Fibroblast of mammary gland (primary cell): ENCODE results near the gene PTPN5.

Experiments
- DNase-seq: peaks from one replicate; pipeline ENCODE4 v3.0.0-alpha.2; 2010; ENCODE audit warnings: low read depth
- H3K4me3 ChIP-seq: 2 replicates; pipeline ENCODE4 v1.5.1; 2011; ENCODE audit warnings: low read depth, mild to moderate bottlenecking, low read length, moderate library complexity; ENCODE audit not compliant: control insufficient read depth
- TF ChIP-seq, protein P1 (sequence below): conservative IDR thresholded peaks from 2 replicates; pipeline ENCODE4 v1.5.1; 2011; ENCODE audit warnings: low read depth, low read length, inconsistent platforms; ENCODE audit not compliant: control insufficient read depth, insufficient read depth

Gene PTPN5

GRCh38 chr11:18731949-18732821 lies 59.4 kb downstream of the PTPN5 start:
- H3K4me3 ChIP-seq = no peak overlapping the region
- DNase-seq = peak; percentile 47
- TF ChIP-seq, protein P1, sequence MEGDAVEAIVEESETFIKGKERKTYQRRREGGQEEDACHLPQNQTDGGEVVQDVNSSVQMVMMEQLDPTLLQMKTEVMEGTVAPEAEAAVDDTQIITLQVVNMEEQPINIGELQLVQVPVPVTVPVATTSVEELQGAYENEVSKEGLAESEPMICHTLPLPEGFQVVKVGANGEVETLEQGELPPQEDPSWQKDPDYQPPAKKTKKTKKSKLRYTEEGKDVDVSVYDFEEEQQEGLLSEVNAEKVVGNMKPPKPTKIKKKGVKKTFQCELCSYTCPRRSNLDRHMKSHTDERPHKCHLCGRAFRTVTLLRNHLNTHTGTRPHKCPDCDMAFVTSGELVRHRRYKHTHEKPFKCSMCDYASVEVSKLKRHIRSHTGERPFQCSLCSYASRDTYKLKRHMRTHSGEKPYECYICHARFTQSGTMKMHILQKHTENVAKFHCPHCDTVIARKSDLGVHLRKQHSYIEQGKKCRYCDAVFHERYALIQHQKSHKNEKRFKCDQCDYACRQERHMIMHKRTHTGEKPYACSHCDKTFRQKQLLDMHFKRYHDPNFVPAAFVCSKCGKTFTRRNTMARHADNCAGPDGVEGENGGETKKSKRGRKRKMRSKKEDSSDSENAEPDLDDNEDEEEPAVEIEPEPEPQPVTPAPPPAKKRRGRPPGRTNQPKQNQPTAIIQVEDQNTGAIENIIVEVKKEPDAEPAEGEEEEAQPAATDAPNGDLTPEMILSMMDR = peak; percentile 98

DNA sequence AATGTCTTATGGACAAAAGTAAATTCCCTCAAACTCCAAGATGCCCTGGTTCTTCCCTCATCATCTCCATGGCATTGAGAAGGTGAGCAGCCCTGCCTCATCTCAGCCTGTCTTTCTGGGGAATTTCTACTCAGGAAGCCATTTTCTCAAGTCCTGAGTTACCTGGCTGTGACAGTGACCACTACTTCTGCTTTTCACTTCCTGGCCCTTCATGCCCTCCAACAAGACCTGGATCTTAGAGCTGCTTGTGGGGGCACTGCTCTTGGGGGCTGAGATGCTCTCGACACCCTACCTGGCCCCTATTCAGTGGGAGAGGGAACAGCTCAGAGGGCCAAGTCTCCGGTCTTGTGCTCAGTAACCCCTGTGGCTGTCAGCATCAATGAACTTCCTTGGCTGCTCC lies 60.2 kb downstream of the PTPN5 start:
- TF ChIP-seq, protein P1 = no peak
- H3K4me3 ChIP-seq = no peak overlapping the region
- no peak for DNase-seq

GRCh38 chr11:18730020-18730419 lies 61.6 kb downstream of the PTPN5 start:
- H3K4me3 ChIP-seq = no peak overlapping the region
- TF ChIP-seq, protein P1 = no peak
- DNase-seq = no peak

GRCh38 chr11:18729426-18729825 lies 62.2 kb downstream of the PTPN5 start:
- H3K4me3 ChIP-seq = no peak overlapping the region
- TF ChIP-seq, protein P1 = no peak

DNA sequence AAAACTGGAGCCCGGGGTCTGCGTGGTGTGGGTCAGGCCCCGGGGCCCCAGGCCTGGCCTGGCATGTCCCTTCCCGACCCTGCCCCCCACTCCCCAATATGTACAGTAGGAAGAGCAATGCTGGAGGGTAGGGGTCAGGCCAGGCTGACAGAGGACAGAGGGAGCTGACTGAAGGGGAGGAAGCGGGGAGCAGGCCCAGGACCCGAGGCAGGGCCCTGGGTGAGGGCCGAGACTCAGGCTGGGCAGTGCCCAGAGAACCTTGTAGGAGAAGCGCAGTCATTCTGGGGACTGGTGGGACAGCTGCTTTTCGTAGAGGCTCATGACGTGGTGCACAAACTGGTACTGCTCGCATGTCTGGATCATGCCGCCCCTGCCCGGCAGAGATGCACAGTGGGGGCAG lies 62.9 kb downstream of the PTPN5 start:
- no peak overlapping the region for H3K4me3 ChIP-seq
- DNase-seq = no peak
- TF ChIP-seq, protein P1 = no peak

More at GRCh38 chr11:18729426-18729825, 62.2 kb downstream of the PTPN5 start:
- no peak for DNase-seq

DNA sequence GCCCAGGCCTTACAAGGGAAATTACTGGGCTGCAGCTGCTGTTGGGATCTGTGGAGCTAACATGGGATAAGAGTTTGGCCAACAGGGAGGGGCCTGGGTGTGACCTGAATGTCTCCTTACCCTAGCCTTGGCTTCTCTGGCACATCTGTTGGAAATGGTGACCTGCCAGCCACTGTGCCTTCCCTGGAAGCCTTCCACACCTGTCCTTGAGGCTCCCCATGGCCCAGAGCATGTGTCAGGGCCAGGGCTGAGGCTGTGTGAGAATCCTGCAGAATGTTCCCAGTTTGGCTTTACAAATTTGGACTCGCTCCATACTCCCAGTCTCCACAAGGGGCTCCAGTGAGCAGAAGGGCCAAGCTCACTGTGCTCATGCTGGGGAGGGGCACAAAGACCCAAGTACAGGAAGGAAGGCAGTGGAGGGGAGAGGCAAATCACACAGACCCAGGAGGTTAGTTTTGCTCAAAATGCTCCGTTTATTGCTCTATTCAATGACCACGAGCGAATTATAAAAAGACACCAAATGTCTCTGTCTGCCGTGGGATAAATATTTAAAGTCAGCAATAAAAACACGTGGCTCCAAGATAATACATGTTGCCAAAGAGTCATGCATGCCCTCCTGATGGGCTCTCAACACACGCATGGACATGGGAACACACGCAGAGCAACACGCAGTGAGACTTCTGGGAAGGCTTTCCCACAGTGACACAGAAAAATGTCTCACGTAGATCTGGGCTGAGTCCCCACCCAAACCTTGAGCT lies 63.9 kb downstream of the PTPN5 start:
- DNase-seq = peak; percentile 29
- H3K4me3 ChIP-seq = no peak overlapping the region
- TF ChIP-seq, protein P1 = peak; percentile 86
